Naive thymus-derived CD4-positive, alpha-beta T cell (primary cell): ENCODE results near the gene SPON1. TPM values are rescaled to one million over a fixed set of nuclear protein-coding genes. Genes with fewer than 3 reads are reported as not detected.
"Not testable (repeated sequence)": the region's sequence is repeated elsewhere in the genome, so short reads cannot be mapped to it uniquely, and the experiment has no call there.

Experiments used
- ATAC-seq: fragments of 150-1000 bp; cut with Tn5 transposase; 2 replicates; pipeline ENCODE4 v1.10.0; 2021; ENCODE audit warnings: mild to moderate bottlenecking, moderate library complexity
- CTCF ChIA-PET: fragments of 350-600 bp; sonication (Branson Sonifier 250); formaldehyde crosslinking; loops from one replicate; lab custom pipeline; 2021; ENCODE audit warnings: antibody characterized with exemption; lab: Charles Lee
- POLR2A ChIA-PET: fragments of 350-600 bp; sonication (Branson Sonifier 250); formaldehyde crosslinking; loops from one replicate; lab custom pipeline; 2021; ENCODE audit warnings: antibody characterized with exemption, inconsistent platforms; lab: Charles Lee
- DNase-seq, 9 donors: peaks; one replicate each; pipeline versions ENCODE4 v3.0.0 to v3.0.0-alpha.2; 2020 to 2022; ENCODE audit warnings: mixed read lengths in 1 of 9
- H3K27ac ChIP-seq: one replicate; pipeline ENCODE4 v1.7.0; 2013; ENCODE audit warnings: mild to moderate bottlenecking, low read depth, low read length, moderate library complexity
- H3K27me3 ChIP-seq, 2 donors: one replicate each; pipeline ENCODE4 v1.7.0; 2013; ENCODE audit warnings: low read length in 2 of 2, mild to moderate bottlenecking in 2 of 2, moderate library complexity in 2 of 2; ENCODE audit not compliant: control insufficient read depth in 2 of 2, insufficient read depth in 2 of 2
- H3K36me3 ChIP-seq, 3 experiments: 1 replicate in 2 of 3; 2 replicates in 1 of 3; pipeline ENCODE4 v1.7.0; 2013; ENCODE audit warnings: low read length in 3 of 3, mild to moderate bottlenecking in 3 of 3, moderate library complexity in 1 of 3; ENCODE audit not compliant: insufficient read depth in 3 of 3, control insufficient read depth in 2 of 3
- H3K4me1 ChIP-seq, 2 donors: one replicate each; pipeline ENCODE4 v1.7.0; 2013; ENCODE audit warnings: low read length in 2 of 2, mild to moderate bottlenecking in 2 of 2, moderate library complexity in 1 of 2; ENCODE audit not compliant: control insufficient read depth in 2 of 2, insufficient read depth in 2 of 2
- H3K4me3 ChIP-seq: 2 replicates; pipeline ENCODE4 v1.7.0; 2013; ENCODE audit warnings: mild to moderate bottlenecking, low read length
- H3K9me3 ChIP-seq, 3 experiments: 1 replicate in 2 of 3; 2 replicates in 1 of 3; pipeline ENCODE4 v1.7.0; 2013; ENCODE audit warnings: low read length in 3 of 3; ENCODE audit not compliant: control insufficient read depth in 2 of 3
- H3K27ac Mint-ChIP-seq, 9 donors: one replicate each; pipeline ENCODE4 v1.8.0; 2020 to 2022; ENCODE audit warnings: mixed read lengths in 9 of 9, mild to moderate bottlenecking in 8 of 9, moderate library complexity in 5 of 9, inconsistent platforms in 2 of 9
- H3K27me3 Mint-ChIP-seq, 5 donors: one replicate each; pipeline ENCODE4 v1.8.0; 2021 to 2022; ENCODE audit warnings: mixed read lengths in 5 of 5, mild to moderate bottlenecking in 1 of 5
- H3K36me3 Mint-ChIP-seq, 5 donors: one replicate each; pipeline ENCODE4 v1.8.0; 2020 to 2022; ENCODE audit warnings: mixed read lengths in 5 of 5, mild to moderate bottlenecking in 3 of 5, inconsistent platforms in 1 of 5
- H3K4me1 Mint-ChIP-seq, 7 donors: one replicate each; pipeline ENCODE4 v1.8.0; 2020 to 2022; ENCODE audit warnings: mixed read lengths in 7 of 7, mild to moderate bottlenecking in 3 of 7, inconsistent platforms in 1 of 7
- H3K4me3 Mint-ChIP-seq, 10 donors: one replicate each; pipeline ENCODE4 v1.8.0; 2020 to 2022; ENCODE audit warnings: mild to moderate bottlenecking in 10 of 10, mixed read lengths in 10 of 10, moderate library complexity in 6 of 10, inconsistent platforms in 2 of 10
- H3K9me3 Mint-ChIP-seq, 11 donors: one replicate each; pipeline ENCODE4 v1.8.0; 2020 to 2022; ENCODE audit warnings: mixed read lengths in 11 of 11, mild to moderate bottlenecking in 4 of 11, inconsistent platforms in 1 of 11, moderate library complexity in 1 of 11
- intact Hi-C, 2 donors: fragments of 100-400 bp; cut with micrococcal nuclease; formaldehyde crosslinking; loops; one replicate each; pipeline ENCODE4 v1.15.1; 2023
- polyA plus RNA-seq, 2 donors: library from polyadenylated mRNA; unstranded; fragments of 300-500 nt; fragmentation: Illumina TruSeq; gene quantifications; one replicate each; pipeline ENCODE4 v1.2.3, GENCODE V29; 2021
- total RNA-seq, 6 experiments: library from RNA in 5 of 6; stranded (reverse) in 5 of 6; gene quantifications; 1 replicate in 5 of 6; 2 replicates in 1 of 6; pipeline ENCODE4 v1.2.3 and lab custom pipeline; 2021 to 2026

The SPON1 gene
- total and polyA plus RNA-seq, 7 experiments from 2014 or later = 0.35 to 20.8 (median 1.6) TPM

- Mint-ChIP-seq H3K4me3 (peak overlapping the region; percentile 3 to 94 (median 82)), H3K9me3 (peaks cover 0 to 18% (median 3%) of the 10 kb centered on the region in 11 donors), H3K36me3 (peaks cover 3 to 25% (median 4%) of the 10 kb centered on the region in 5 donors), H3K27ac (peak overlapping the region; percentile 97 to 100 (median 99)), H3K27me3 (peaks cover 0 to 17% (median 0%) of the 10 kb centered on the region in 5 donors), H3K4me1 (peaks cover 42 to 72% (median 60%) of the 10 kb centered on the region in 7 donors)
- peak overlapping the region; percentile 65 for H3K27ac ChIP-seq
- H3K4me3 ChIP-seq = peak overlapping the region; percentile 37
- no peaks in the 10 kb centered on the region for H3K36me3 ChIP-seq
- H3K4me1 ChIP-seq = peaks cover 44 to 45% of the 10 kb centered on the region in 2 donors
- ATAC-seq (no peak), DNase-seq (no peak)
- ChIA-PET CTCF (interaction anchor here (0.6 to 1.4 kb wide), 2 partner anchors 229 to 247 kb away, joined by 3 to 4 read pairs; no protein-coding TSS in a partner anchor), POLR2A (interaction anchor here (0.9 to 7.3 kb wide), 6 partner anchors 10 to 53 kb away, joined by 3 to 62 read pairs (median 6); no protein-coding TSS in a partner anchor)
- intact Hi-C loops = loop anchor here in 1 of 2 donors (10.0 kb wide), 1 partner anchor 258 kb away; the partner anchor contains the start of gene FAR1
- H3K27me3 ChIP-seq = no peaks in the 10 kb centered on the region
- H3K9me3 ChIP-seq = no peaks in the 10 kb centered on the region
Measured at GRCh38 chr11:13923182-13923581, 39.3 kb upstream of the SPON1 start.

- H3K36me3 Mint-ChIP-seq = peaks cover 3 to 29% (median 4%) of the 10 kb centered on the region in 5 donors
- POLR2A ChIA-PET = interaction anchor here (1.2 to 7.3 kb wide), 7 partner anchors 8 to 54 kb away, joined by 4 to 62 read pairs (median 7); partner anchors contain the start of gene SPON1
Measured at GRCh38 chr11:13923716-13924650, 38.5 kb upstream of the SPON1 start.

GRCh38 chr11:13924801-13925327, 37.7 kb upstream of the SPON1 start:
- no peak overlapping the region for H3K4me3 ChIP-seq

More at GRCh38 chr11:13923716-13924650, 38.5 kb upstream of the SPON1 start:
- Mint-ChIP-seq H3K4me1 (peaks cover 44 to 77% (median 66%) of the 10 kb centered on the region in 7 donors), H3K27ac (peak overlapping the region; percentile 97 to 100 (median 99)), H3K27me3 (peaks cover 0 to 13% (median 0%) of the 10 kb centered on the region in 5 donors), H3K9me3 (peaks cover 0 to 15% (median 3%) of the 10 kb centered on the region in 11 donors), H3K4me3 (peak overlapping the region; percentile 68 to 94 (median 87))
- DNase-seq = peak in 6 of 9 donors; percentile 41 to 66 (median 53)
- peak overlapping the region; percentile 37 for H3K4me3 ChIP-seq
- ATAC-seq = peak; percentile 87
- CTCF ChIA-PET = interaction anchor here (1.3 to 2.1 kb wide), 3 partner anchors 15 to 32 kb away, joined by 3 to 13 read pairs (median 4); no protein-coding TSS in a partner anchor
- H3K36me3 ChIP-seq = no peaks in the 10 kb centered on the region
- peak overlapping the region; percentile 65 for H3K27ac ChIP-seq
- no peaks in the 10 kb centered on the region for H3K27me3 ChIP-seq
- H3K9me3 ChIP-seq = no peaks in the 10 kb centered on the region
- intact Hi-C loops = loop anchor here (1.0 to 10.0 kb wide), 7 partner anchors 13 to 259 kb away; partner anchors contain the start of gene FAR1 (in 1 of the 2)
- H3K4me1 ChIP-seq = peaks cover 44 to 49% of the 10 kb centered on the region in 2 donors

GRCh38 chr11:13926366-13926765, 36.2 kb upstream of the SPON1 start:
- POLR2A ChIA-PET = interaction anchor here (0.6 to 7.3 kb wide), 9 partner anchors 13 to 254 kb away, joined by 3 to 62 read pairs (median 6); partner anchors contain the start of gene SPON1
- peaks cover 44 to 46% of the 10 kb centered on the region in 2 donors for H3K4me1 ChIP-seq
- peak overlapping the region in 1 of 9 donors; percentile 100 for H3K27ac Mint-ChIP-seq

More at GRCh38 chr11:13924801-13925327, 37.7 kb upstream of the SPON1 start:
- peak overlapping the region; percentile 65 for H3K27ac ChIP-seq
- Mint-ChIP-seq H3K4me1 (peaks cover 46 to 75% (median 71%) of the 10 kb centered on the region in 7 donors), H3K36me3 (peaks cover 3 to 33% (median 4%) of the 10 kb centered on the region in 5 donors), H3K27me3 (peaks cover 0 to 7% (median 0%) of the 10 kb centered on the region in 5 donors), H3K4me3 (peak overlapping the region; percentile 35 to 94 (median 78)), H3K27ac (peak overlapping the region; percentile 97 to 100 (median 99)), H3K9me3 (peaks cover 0 to 10% (median 3%) of the 10 kb centered on the region in 11 donors)
- ATAC-seq (peak; percentile 21), DNase-seq (no peak)
- H3K4me1 ChIP-seq = peaks cover 44 to 49% of the 10 kb centered on the region in 2 donors
- intact Hi-C loops = loop anchor here (1.0 to 10.0 kb wide), 9 partner anchors 8 to 260 kb away; partner anchors contain the start of gene FAR1 (in 2 of the 2)
- POLR2A ChIA-PET = interaction anchor here (1.1 to 7.3 kb wide), 9 partner anchors 9 to 63 kb away, joined by 3 to 62 read pairs (median 6); partner anchors contain the start of gene SPON1
- no peaks in the 10 kb centered on the region for H3K9me3 ChIP-seq
- H3K27me3 ChIP-seq = no peaks in the 10 kb centered on the region
- no peaks in the 10 kb centered on the region for H3K36me3 ChIP-seq
- CTCF ChIA-PET = interaction anchor here (0.6 to 2.1 kb wide), 8 partner anchors 15 to 324 kb away, joined by 3 to 13 read pairs (median 4); no protein-coding TSS in a partner anchor

GRCh38 chr11:13926981-13927380, 35.5 kb upstream of the SPON1 start:
- H3K36me3 ChIP-seq = no peaks in the 10 kb centered on the region
- H3K27me3 ChIP-seq = no peaks in the 10 kb centered on the region
- H3K9me3 ChIP-seq = no peaks in the 10 kb centered on the region
- H3K27me3 Mint-ChIP-seq = no peaks in the 10 kb centered on the region
- ATAC-seq (no peak), DNase-seq (no peak)
- intact Hi-C loops = loop anchor here (5.0 to 10.0 kb wide), 2 partner anchors 260 to 262 kb away; partner anchors contain the start of gene FAR1 (in 2 of the 2)
- H3K4me1 ChIP-seq = peaks cover 39 to 42% of the 10 kb centered on the region in 2 donors
- H3K36me3 Mint-ChIP-seq = peaks cover 3 to 33% (median 4%) of the 10 kb centered on the region in 5 donors
- no peak overlapping the region for H3K4me3 ChIP-seq
- POLR2A ChIA-PET = interaction anchor here (0.6 to 7.3 kb wide), 6 partner anchors 11 to 255 kb away, joined by 3 to 62 read pairs (median 4); no protein-coding TSS in a partner anchor
- H3K4me1 Mint-ChIP-seq = peaks cover 37 to 62% (median 56%) of the 10 kb centered on the region in 7 donors
- H3K27ac Mint-ChIP-seq = peak overlapping the region in 4 of 9 donors; percentile 5 to 28 (median 14)
- H3K4me3 Mint-ChIP-seq = no peak overlapping the region
- peaks cover 0 to 10% (median 3%) of the 10 kb centered on the region in 11 donors for H3K9me3 Mint-ChIP-seq
- CTCF ChIA-PET = interaction anchor here (0.7 to 1.4 kb wide), 2 partner anchors 25 to 222 kb away, joined by 3 read pairs; no protein-coding TSS in a partner anchor
- no peak overlapping the region for H3K27ac ChIP-seq

More at GRCh38 chr11:13926366-13926765, 36.2 kb upstream of the SPON1 start:
- H3K9me3 Mint-ChIP-seq, DNase-seq, H3K27me3 Mint-ChIP-seq, ATAC-seq, H3K27ac ChIP-seq, H3K36me3 ChIP-seq, H3K27me3 ChIP-seq, H3K4me3 Mint-ChIP-seq, H3K9me3 ChIP-seq, H3K4me3 ChIP-seq: not testable (repeated sequence)
- H3K4me1 Mint-ChIP-seq = peaks cover 39 to 64% (median 62%) of the 10 kb centered on the region in 7 donors
- H3K36me3 Mint-ChIP-seq = peaks cover 3 to 33% (median 4%) of the 10 kb centered on the region in 5 donors
- CTCF ChIA-PET = interaction anchor here (0.7 to 2.1 kb wide), 3 partner anchors 13 to 222 kb away, joined by 3 to 13 read pairs (median 3); no protein-coding TSS in a partner anchor
- intact Hi-C loops = loop anchor here (5.0 to 10.0 kb wide), 2 partner anchors 259 to 262 kb away; partner anchors contain the start of gene FAR1 (in 2 of the 2)
